ENCODE measurements around the gene MIB1. TPM values are rescaled to one million over a fixed set of nuclear protein-coding genes. Genes with fewer than 3 reads are reported as not detected.
"Not testable (repeated sequence)": the region's sequence is repeated elsewhere in the genome, so short reads cannot be mapped to it uniquely, and the experiment has no call there.

MIB1 gene
- total RNA-seq, 1 donor = 71.2 TPM

GRCh38 chr18:21777814-21778213 is 37.2 kb downstream of the MIB1 start:
- no peak for DNase-seq (ENCODE audit: low read depth)
- H3K4me3 ChIP-seq (ENCODE audit: low read depth, low read length) = no peak overlapping the region
- no peak for TF ChIP-seq CTCF (IDR thresholded peaks at IDR 0.05; ENCODE audit: insufficient read depth, low read depth, low read length)

GRCh38 chr18:21786526-21786925 is 45.9 kb downstream of the MIB1 start:
- H3K4me3 ChIP-seq (ENCODE audit: low read depth, low read length) = no peak overlapping the region
- DNase-seq (ENCODE audit: low read depth) = no peak
- TF ChIP-seq CTCF (IDR thresholded peaks at IDR 0.05; ENCODE audit: insufficient read depth, low read depth, low read length) = no peak

DNA sequence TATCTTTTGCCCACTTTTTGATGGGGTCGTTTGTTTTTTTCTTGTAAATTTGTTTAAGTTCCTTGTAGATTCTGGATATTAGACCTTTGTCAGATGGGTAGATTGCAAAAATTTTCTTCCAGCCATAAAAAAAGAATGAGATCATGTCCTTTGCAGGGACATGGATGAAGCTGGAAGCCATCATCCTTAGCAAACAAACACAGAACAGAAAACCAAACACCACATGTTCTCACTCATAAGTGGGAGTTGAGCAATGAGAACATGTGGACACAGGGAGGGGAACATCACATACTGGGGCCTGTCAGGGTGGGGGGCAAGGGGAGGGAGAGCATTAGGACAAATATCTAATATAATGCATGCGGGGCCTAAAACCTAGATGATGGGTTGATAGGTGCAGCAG is 55.5 kb downstream of the MIB1 start:
- H3K4me3 ChIP-seq (ENCODE audit: low read depth, low read length) = not testable (repeated sequence)
- peak; percentile 22 for DNase-seq (ENCODE audit: low read depth)

GRCh38 chr18:21798126-21798525 is 57.5 kb downstream of the MIB1 start:
- H3K4me3 ChIP-seq (ENCODE audit: low read depth, low read length) = no peak overlapping the region
- no peak for TF ChIP-seq CTCF (IDR thresholded peaks at IDR 0.05; ENCODE audit: insufficient read depth, low read depth, low read length)
- no peak for DNase-seq (ENCODE audit: low read depth)

DNA sequence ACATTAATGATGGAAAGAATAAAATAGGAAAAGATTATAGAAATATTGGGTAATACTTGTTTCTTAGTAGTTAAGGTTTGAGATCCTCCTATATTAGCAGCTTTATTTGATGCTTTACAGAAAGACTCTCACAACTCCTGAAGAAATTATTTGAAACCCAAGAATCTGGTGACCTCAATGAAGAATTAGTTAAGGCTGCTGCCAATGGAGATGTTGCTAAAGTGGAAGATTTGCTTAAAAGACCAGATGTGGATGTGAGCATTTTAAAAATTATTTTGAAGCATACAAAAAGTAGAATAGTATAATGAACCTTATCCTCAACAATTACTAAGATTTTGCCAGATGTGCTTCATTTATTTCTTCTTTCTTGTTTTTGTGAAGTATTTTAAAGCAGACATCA is 59.1 kb downstream of the MIB1 start:
- no peak overlapping the region for H3K4me3 ChIP-seq (ENCODE audit: low read depth, low read length)
- TF ChIP-seq CTCF (IDR thresholded peaks at IDR 0.05; ENCODE audit: insufficient read depth, low read depth, low read length) = no peak
- DNase-seq (ENCODE audit: low read depth) = no peak

GRCh38 chr18:21803495-21803894 is 62.9 kb downstream of the MIB1 start:
- DNase-seq (ENCODE audit: low read depth) = peak; percentile 36
- no peak for TF ChIP-seq CTCF (IDR thresholded peaks at IDR 0.05; ENCODE audit: insufficient read depth, low read depth, low read length)
- H3K4me3 ChIP-seq (ENCODE audit: low read depth, low read length) = no peak overlapping the region

DNA sequence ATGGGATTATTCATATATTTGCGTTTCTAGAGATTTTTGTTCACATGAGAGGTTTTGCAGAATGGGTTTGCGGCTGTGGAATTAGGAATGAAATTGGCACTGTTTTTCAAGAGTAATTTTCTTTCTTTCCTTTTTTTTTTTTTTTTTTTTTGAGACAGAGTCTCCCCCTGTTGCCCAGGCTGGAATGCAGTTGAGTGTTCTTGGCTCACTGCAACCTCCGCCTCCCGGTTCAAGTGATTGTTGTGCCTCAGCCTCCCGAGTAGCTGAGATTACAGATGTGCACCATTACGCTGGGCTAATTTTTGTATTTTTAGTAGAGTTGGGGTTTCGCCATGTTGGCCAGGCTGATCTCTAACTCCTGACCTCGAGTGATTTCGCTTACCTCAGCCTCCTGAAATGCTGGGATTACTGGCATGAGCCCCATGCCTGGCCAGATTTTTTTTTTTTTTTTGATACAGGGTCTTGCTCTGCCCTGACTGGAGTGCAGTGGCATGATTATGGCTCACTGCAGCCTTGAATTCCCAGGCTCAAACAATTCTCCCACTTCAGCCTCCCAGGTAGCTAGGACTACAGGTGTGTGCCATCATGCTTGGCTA is 65.3 kb downstream of the MIB1 start:
- no peak overlapping the region for H3K4me3 ChIP-seq (ENCODE audit: low read depth, low read length)
- DNase-seq (ENCODE audit: low read depth) = no peak
- TF ChIP-seq CTCF (IDR thresholded peaks at IDR 0.05; ENCODE audit: insufficient read depth, low read depth, low read length) = no peak
